ENCODE data around the gene FTCD. TPM values are rescaled to one million over a fixed set of nuclear protein-coding genes. Genes with fewer than 3 reads are reported as not detected.

FTCD gene
- total and polyA plus RNA-seq, 2 of the 4 experiments (the other 2 are of a cell fraction): 0.55 TPM; not detected in 1

DNA sequence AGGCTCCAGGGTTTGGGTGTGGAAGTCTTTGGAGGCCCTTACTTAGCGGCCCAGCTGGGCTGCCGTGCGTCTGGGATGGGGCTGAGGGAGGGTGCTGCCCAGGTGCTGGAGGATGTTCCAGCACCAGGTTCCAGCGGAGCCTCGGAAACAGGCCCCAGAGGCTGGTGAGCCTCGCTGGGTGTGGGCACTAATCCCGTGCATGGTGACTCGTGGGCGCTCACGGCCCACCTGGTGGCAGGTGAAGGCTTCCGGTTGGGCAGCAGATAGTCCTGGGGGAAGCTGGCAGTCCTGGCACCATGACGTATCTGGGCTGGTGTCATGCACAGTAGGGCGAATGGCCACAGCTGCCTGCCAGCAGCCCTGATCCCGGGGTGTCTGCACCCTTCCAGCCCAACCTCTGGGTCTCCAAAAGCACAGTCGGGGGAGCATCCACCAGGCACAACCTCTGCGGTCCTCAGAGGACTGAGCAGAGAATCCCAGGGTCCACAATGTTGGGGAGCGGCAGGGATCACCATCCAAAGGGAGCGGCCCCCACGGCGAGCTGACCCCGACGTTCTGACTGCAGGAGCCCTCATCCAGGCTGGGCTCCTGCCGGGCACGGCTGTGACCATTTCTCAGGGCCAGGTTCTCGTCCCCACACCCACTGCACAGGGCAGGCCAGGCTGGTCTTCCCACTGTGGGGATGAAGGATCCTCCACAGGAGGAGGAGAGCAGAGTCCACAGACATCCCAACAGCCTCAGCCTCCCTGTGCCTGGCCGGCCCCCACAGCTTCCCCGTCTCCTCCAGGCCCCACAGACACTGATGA, 25.3 kb downstream of the FTCD start:
- Histone ChIP-seq H2AFZ (replicated peaks; ENCODE audit: low read length, poor library complexity) (peak overlapping the region; percentile 13), H2AK9ac (replicated peaks; ENCODE audit: low read depth, low read length, poor library complexity) (peak overlapping the region; percentile 77), H2BK5ac (ENCODE audit: low read depth, low read length, poor library complexity, severe bottlenecking) (no peak overlapping the region), H3K9me1 (ENCODE audit: insufficient read depth, low read length) (peaks cover 6% of the 10 kb centered on the region; the same call in 1 of the 2 replicates), H2BK15ac (ENCODE audit: low read depth, low read length) (no peak overlapping the region), H3K36me3 (ENCODE audit: control insufficient read depth, insufficient read depth, low read length) (peaks cover 69% of the 10 kb centered on the region), H4K20me1 (ENCODE audit: insufficient read depth, low read length) (peaks cover 96% of the 10 kb centered on the region), H3K4me1 (ENCODE audit: control insufficient read depth, insufficient read depth, low read length) (no peaks in the 10 kb centered on the region), H3K4ac (ENCODE audit: low read depth, low read length) (no peak overlapping the region), H3K14ac (replicated peaks; ENCODE audit: low read depth, low read length) (no peak overlapping the region), H2AK5ac (ENCODE audit: low read depth, low read length) (no peak overlapping the region), H3K27ac (ENCODE audit: insufficient read depth, low read length) (no peak overlapping the region), H3K27me3 (ENCODE audit: control insufficient read depth, insufficient read depth, low read length) (no peaks in the 10 kb centered on the region), H4K8ac (ENCODE audit: low read depth in 2 of 2, low read length in 2 of 2) (no peak overlapping the region), H4K91ac (ENCODE audit: insufficient read depth, low read depth, low read length) (no peak overlapping the region), H3K4me3 (ENCODE audit: insufficient read depth, low read depth, low read length) (no peak overlapping the region), H3K9me3 (ENCODE audit: control insufficient read depth, insufficient read depth, low read length) (no peaks in the 10 kb centered on the region), H3K23ac (ENCODE audit: low read depth, low read length) (no peak overlapping the region), H3K9ac (ENCODE audit: low read depth, low read length) (no peak overlapping the region), H3K79me1 (ENCODE audit: low read depth in 1 of 2, low read length in 2 of 2) (peaks cover 0 to 47% of the 10 kb centered on the region in 2 experiments; a peak in 3 of 4 replicates), H2BK120ac (ENCODE audit: low read depth, low read length) (no peak overlapping the region), H3K4me2 (ENCODE audit: low read depth, low read length) (no peak overlapping the region), H3K56ac (ENCODE audit: extremely low read depth, insufficient read depth, low read length) (no peak overlapping the region), H2BK20ac (ENCODE audit: low read depth, low read length) (no peak overlapping the region), H3K18ac (ENCODE audit: low read depth, low read length) (no peak overlapping the region), H4K5ac (ENCODE audit: low read depth, low read length) (no peak overlapping the region)
- in situ Hi-C loops (cut with MboI; ENCODE audit: low sequenced_read_pairs) (no loop called here), intact Hi-C loops (cut with micrococcal nuclease) (no loop called here), dilution Hi-C loops (cut with HindIII; ENCODE audit: low sequenced_read_pairs, unreplicated experiment) (no loop called here)
- DNase-seq: no peak
- BruUV-seq (replicated peaks): no TSS peak
- WGBS, 2 experiments (ENCODE audit: extremely low coverage in 2 of 2, insufficient read length in 1 of 2): 94% methylated on average over 12 of the region's 27 CpGs; no CpG with 5 or more reads in 1 of the 2 experiments
- TF ChIP-seq POLR2A (IDR thresholded peaks at IDR 0.05; ENCODE audit: low read depth, low read length): no peak
- TF ChIP-seq BHLHE40 (IDR thresholded peaks at IDR 0.05; ENCODE audit: low read depth, low read length): no peak
- TF ChIP-seq, protein P1, sequence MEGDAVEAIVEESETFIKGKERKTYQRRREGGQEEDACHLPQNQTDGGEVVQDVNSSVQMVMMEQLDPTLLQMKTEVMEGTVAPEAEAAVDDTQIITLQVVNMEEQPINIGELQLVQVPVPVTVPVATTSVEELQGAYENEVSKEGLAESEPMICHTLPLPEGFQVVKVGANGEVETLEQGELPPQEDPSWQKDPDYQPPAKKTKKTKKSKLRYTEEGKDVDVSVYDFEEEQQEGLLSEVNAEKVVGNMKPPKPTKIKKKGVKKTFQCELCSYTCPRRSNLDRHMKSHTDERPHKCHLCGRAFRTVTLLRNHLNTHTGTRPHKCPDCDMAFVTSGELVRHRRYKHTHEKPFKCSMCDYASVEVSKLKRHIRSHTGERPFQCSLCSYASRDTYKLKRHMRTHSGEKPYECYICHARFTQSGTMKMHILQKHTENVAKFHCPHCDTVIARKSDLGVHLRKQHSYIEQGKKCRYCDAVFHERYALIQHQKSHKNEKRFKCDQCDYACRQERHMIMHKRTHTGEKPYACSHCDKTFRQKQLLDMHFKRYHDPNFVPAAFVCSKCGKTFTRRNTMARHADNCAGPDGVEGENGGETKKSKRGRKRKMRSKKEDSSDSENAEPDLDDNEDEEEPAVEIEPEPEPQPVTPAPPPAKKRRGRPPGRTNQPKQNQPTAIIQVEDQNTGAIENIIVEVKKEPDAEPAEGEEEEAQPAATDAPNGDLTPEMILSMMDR (conservative IDR thresholded peaks at IDR 0.05; ENCODE audit: low read depth, low read length): no peak
- no peak for TF ChIP-seq SMC3 (IDR thresholded peaks at IDR 0.05; ENCODE audit: low read depth, low read length)
- TF ChIP-seq USF2 (IDR thresholded peaks at IDR 0.05; ENCODE audit: low read depth, low read length): no peak
- no peak for TF ChIP-seq MAFK (IDR thresholded peaks at IDR 0.05; ENCODE audit: low read depth, low read length)
- no peak for TF ChIP-seq CHD1 (IDR thresholded peaks at IDR 0.05; ENCODE audit: low read depth, low read length)
- TF ChIP-seq RCOR1 (IDR thresholded peaks at IDR 0.05; ENCODE audit: insufficient replicate concordance, low read length): no peak
- no peak for TF ChIP-seq RFX5 (IDR thresholded peaks at IDR 0.05; ENCODE audit: low read depth, low read length)
- ATAC-seq (ENCODE audit: low read depth): no peak
- ChIA-PET CTCF (no interaction called here), POLR2A (ENCODE audit: unreplicated experiment) (no interaction called here)
